Measurements from ENCODE around the gene PAK6.

Gene PAK6

DNA sequence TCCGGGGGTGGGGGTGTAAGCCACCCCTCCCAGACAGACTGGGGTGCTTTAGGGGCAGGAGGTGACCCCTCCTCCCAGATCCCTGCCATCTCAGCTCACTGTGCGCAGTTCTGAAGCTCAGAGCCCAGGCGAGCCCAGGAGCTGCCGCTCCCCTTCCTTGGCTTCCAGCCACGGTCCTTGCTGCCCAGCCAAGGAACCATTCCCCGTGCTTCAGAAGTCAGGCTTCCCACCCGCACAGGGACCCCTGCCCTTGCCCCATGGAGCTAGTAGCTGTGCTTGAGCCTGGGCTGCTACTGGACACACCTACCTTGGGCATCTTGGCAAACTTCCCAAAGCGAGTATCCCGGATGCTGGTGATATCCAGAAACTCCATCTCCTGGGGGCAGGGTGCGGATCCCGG, 64.1 kb downstream of the PAK6 start:
- Histone ChIP-seq H3K36me3 (ENCODE audit: control insufficient read depth, low read length) (no peaks in the 10 kb centered on the region), H3K79me2 (ENCODE audit: control insufficient read depth, low read length) (no peaks in the 10 kb centered on the region), H3K9me2 (replicated peaks; ENCODE audit: control insufficient read depth, low read length) (no peaks in the 10 kb centered on the region), H3K27ac (ENCODE audit: low read depth, low read length) (no peak overlapping the region), H3K4me1 (ENCODE audit: control insufficient read depth, low read length) (peaks cover 14% of the 10 kb centered on the region), H3K4me2 (ENCODE audit: low read length) (no peak overlapping the region), H3K27me3 (ENCODE audit: control insufficient read depth, low read length) (no peaks in the 10 kb centered on the region), H3K4me3 (ENCODE audit: low read length) (no peak overlapping the region), H3K9me3 (ENCODE audit: control insufficient read depth, insufficient read depth, low read length) (no peaks in the 10 kb centered on the region), H3F3A (ENCODE audit: control insufficient read depth, insufficient read depth) (no peaks in the 10 kb centered on the region), H4K20me1 (ENCODE audit: control insufficient read depth, insufficient read depth, low read depth, low read length) (no peaks in the 10 kb centered on the region)
- TF ChIP-seq EZH2phosphoT487 (IDR thresholded peaks at IDR 0.05; ENCODE audit: borderline replicate concordance, low read length), result no peak
- TF ChIP-seq, protein P1, sequence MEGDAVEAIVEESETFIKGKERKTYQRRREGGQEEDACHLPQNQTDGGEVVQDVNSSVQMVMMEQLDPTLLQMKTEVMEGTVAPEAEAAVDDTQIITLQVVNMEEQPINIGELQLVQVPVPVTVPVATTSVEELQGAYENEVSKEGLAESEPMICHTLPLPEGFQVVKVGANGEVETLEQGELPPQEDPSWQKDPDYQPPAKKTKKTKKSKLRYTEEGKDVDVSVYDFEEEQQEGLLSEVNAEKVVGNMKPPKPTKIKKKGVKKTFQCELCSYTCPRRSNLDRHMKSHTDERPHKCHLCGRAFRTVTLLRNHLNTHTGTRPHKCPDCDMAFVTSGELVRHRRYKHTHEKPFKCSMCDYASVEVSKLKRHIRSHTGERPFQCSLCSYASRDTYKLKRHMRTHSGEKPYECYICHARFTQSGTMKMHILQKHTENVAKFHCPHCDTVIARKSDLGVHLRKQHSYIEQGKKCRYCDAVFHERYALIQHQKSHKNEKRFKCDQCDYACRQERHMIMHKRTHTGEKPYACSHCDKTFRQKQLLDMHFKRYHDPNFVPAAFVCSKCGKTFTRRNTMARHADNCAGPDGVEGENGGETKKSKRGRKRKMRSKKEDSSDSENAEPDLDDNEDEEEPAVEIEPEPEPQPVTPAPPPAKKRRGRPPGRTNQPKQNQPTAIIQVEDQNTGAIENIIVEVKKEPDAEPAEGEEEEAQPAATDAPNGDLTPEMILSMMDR (IDR thresholded peaks at IDR 0.05; ENCODE audit: low read depth, low read length, poor library complexity, severe bottlenecking), result no peak

DNA sequence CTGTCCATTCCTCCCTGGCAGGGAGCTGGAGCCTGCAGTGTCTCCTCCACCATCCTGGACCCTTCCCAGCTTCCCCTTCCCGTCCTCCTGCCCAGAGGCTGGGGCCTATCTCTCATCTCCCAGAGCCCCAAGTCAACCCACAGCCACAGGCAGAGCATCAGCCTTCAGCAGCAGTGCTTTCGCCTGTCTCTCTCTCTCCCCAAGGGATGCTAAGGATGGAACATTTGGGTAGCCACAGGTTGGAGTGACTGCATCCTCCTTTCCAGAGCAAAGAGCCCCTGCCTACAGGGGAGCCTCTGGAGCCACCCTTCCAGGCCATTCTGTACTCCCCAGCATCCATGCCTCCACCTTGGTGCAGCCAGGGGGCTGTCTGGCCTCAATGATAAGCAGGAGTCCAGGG, 64.7 kb downstream of the PAK6 start:
- TF ChIP-seq, protein P1 (IDR thresholded peaks at IDR 0.05; ENCODE audit: low read depth, low read length, poor library complexity, severe bottlenecking), result no peak
- no peak for TF ChIP-seq EZH2phosphoT487 (IDR thresholded peaks at IDR 0.05; ENCODE audit: borderline replicate concordance, low read length)
- H3K4me2 ChIP-seq (ENCODE audit: low read length), result no peak overlapping the region
- no peak overlapping the region for H3K27ac ChIP-seq (ENCODE audit: low read depth, low read length)
- H3K4me1 ChIP-seq (ENCODE audit: control insufficient read depth, low read length), result peaks cover 20% of the 10 kb centered on the region
- no peaks in the 10 kb centered on the region for H3K36me3 ChIP-seq (ENCODE audit: control insufficient read depth, low read length)
- H3K4me3 ChIP-seq (ENCODE audit: low read length), result no peak overlapping the region
- no peaks in the 10 kb centered on the region for H3K27me3 ChIP-seq (ENCODE audit: control insufficient read depth, low read length)
- no peaks in the 10 kb centered on the region for H3K79me2 ChIP-seq (ENCODE audit: control insufficient read depth, low read length)
- no peaks in the 10 kb centered on the region for H3F3A ChIP-seq (ENCODE audit: control insufficient read depth, insufficient read depth)
- no peaks in the 10 kb centered on the region for H3K9me3 ChIP-seq (ENCODE audit: control insufficient read depth, insufficient read depth, low read length)
- no peaks in the 10 kb centered on the region for H3K9me2 ChIP-seq (replicated peaks; ENCODE audit: control insufficient read depth, low read length)
- no peaks in the 10 kb centered on the region for H4K20me1 ChIP-seq (ENCODE audit: control insufficient read depth, insufficient read depth, low read depth, low read length)

DNA sequence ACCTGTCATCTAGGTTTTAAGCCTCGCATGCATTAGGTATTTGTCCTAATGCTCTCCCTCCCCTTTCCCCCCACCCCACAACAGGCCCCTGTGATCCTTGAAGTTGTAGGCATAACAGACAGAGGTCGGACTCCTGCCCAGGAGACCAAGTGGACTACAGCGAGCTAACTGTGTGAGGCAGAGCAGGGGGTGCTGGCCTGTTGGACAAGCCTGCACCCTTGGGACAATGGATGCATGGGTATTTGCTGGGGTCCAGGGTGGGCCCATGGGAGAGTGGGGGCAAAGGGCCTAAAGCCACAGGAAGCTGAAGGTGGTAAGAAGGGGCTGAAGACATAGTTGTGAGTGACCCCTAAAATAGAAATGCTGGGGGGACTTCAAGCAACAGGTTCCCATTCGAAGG, 66.4 kb downstream of the PAK6 start:
- Histone ChIP-seq H3K9me3 (ENCODE audit: control insufficient read depth, insufficient read depth, low read length) (no peaks in the 10 kb centered on the region), H4K20me1 (ENCODE audit: control insufficient read depth, insufficient read depth, low read depth, low read length) (no peaks in the 10 kb centered on the region), H3K27ac (ENCODE audit: low read depth, low read length) (no peak overlapping the region), H3F3A (ENCODE audit: control insufficient read depth, insufficient read depth) (no peaks in the 10 kb centered on the region), H3K4me2 (ENCODE audit: low read length) (no peak overlapping the region), H3K4me3 (ENCODE audit: low read length) (no peak overlapping the region), H3K27me3 (ENCODE audit: control insufficient read depth, low read length) (0 out of 2 replicates have a peak, but pooled peaks cover under 1% of the 10 kb centered on the region), H3K9me2 (replicated peaks; ENCODE audit: control insufficient read depth, low read length) (no peaks in the 10 kb centered on the region), H3K36me3 (ENCODE audit: control insufficient read depth, low read length) (no peaks in the 10 kb centered on the region), H3K79me2 (ENCODE audit: control insufficient read depth, low read length) (no peaks in the 10 kb centered on the region), H3K4me1 (ENCODE audit: control insufficient read depth, low read length) (peaks cover 32% of the 10 kb centered on the region)
- TF ChIP-seq, protein P1 (IDR thresholded peaks at IDR 0.05; ENCODE audit: low read depth, low read length, poor library complexity, severe bottlenecking), result no peak
- TF ChIP-seq EZH2phosphoT487 (IDR thresholded peaks at IDR 0.05; ENCODE audit: borderline replicate concordance, low read length), result no peak
